Neutrophil (primary cell): Measurements from ENCODE around the gene HSF4.

Experiments
- H3K27ac ChIP-seq: fragments of 200-600 bp; sonication (generic); 2 replicates; pipeline ENCODE4 v1.5.1; 2016; ENCODE audit warnings: mild to moderate bottlenecking, moderate library complexity
- H3K27me3 ChIP-seq: fragments of 200-600 bp; sonication (generic); 2 replicates; pipeline ENCODE4 v1.6.0; 2016; ENCODE audit warnings: mild to moderate bottlenecking
- H3K36me3 ChIP-seq: fragments of 200-600 bp; sonication (generic); 2 replicates; pipeline ENCODE4 v1.5.1; 2017
- H3K4me1 ChIP-seq, 2 experiments: fragments of 200-600 bp in 1 of 2; sonication (generic) in 1 of 2; 1 replicate in 1 of 2; 2 replicates in 1 of 2; pipeline versions ENCODE4 v1.5.1 to v1.6.1; 2013 to 2016; ENCODE audit warnings: low read depth in 1 of 2, low read length in 1 of 2, mild to moderate bottlenecking in 1 of 2, moderate library complexity in 1 of 2; ENCODE audit not compliant: control insufficient read depth in 1 of 2, insufficient read depth in 1 of 2
- H3K4me3 ChIP-seq, 2 experiments: fragments of 200-600 bp in 1 of 2; sonication (generic) in 1 of 2; 1 replicate in 1 of 2; 2 replicates in 1 of 2; pipeline ENCODE4 v1.5.1; 2013 to 2016; ENCODE audit warnings: low read depth in 1 of 2, low read length in 1 of 2, mild to moderate bottlenecking in 1 of 2, moderate library complexity in 1 of 2
- H3K9me3 ChIP-seq: fragments of 200-600 bp; sonication (generic); 2 replicates; pipeline ENCODE4 v1.5.1; 2016
- CTCF ChIP-seq: fragments of 200-600 bp; sonication (generic); IDR thresholded peaks from 2 replicates; pipeline ENCODE4 v1.5.1; 2016; ENCODE audit warnings: antibody characterized with exemption

Gene HSF4

DNA sequence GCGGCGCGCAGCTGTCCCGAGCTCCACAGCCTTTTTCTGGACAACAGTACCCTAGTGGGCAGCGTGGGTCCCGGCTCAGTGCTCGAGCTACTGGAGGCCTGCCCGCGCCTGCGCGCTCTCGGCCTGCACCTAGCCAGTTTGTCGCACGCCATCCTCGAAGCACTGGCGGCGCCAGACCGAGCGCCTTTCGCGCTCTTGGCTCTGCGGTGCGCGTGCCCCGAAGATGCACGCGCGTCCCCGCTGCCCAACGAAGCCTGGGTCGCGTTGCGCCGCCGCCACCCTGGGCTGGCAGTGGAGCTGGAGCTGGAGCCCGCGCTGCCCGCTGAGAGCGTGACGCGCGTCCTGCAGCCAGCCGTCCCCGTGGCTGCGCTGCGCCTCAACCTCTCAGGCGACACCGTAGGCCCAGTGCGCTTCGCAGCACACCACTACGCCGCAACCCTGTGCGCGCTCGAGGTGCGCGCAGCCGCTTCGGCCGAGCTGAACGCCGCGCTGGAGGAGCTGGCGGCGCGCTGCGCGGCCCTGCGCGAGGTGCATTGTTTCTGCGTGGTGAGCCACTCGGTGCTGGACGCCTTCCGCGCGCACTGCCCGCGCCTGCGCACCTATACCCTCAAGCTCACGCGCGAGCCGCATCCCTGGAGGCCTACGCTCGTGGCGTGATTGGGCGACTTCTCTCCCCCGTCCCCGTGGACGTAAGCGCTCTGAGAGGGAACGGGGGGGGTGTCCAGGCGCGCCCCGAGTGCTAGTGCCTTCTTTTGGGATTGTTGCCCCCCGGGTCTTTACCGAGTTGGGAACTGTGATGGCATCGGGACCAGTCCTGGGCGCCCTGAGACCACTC, 1.2 kb upstream of the HSF4 start:
- Histone ChIP-seq H3K27me3 (peaks cover 74% of the 10 kb centered on the region), H3K4me3 (peak overlapping the region in 1 of 2 experiments; percentile 55), H3K9me3 (no peaks in the 10 kb centered on the region), H3K4me1 (peaks cover 48 to 71% of the 10 kb centered on the region in 2 experiments), H3K36me3 (no peaks in the 10 kb centered on the region), H3K27ac (no peak overlapping the region)
- TF ChIP-seq CTCF = no peak

GRCh38 chr16:67163999-67164558, 466 bp upstream of the HSF4 start:
- peaks cover 81% of the 10 kb centered on the region for H3K27me3 ChIP-seq
- H3K36me3 ChIP-seq = no peaks in the 10 kb centered on the region
- H3K4me1 ChIP-seq = peaks cover 41 to 64% of the 10 kb centered on the region in 2 experiments
- no peaks in the 10 kb centered on the region for H3K9me3 ChIP-seq
- TF ChIP-seq CTCF = no peak
- H3K27ac ChIP-seq = no peak overlapping the region
- H3K4me3 ChIP-seq = peak overlapping the region in 1 of 2 experiments; percentile 55

DNA sequence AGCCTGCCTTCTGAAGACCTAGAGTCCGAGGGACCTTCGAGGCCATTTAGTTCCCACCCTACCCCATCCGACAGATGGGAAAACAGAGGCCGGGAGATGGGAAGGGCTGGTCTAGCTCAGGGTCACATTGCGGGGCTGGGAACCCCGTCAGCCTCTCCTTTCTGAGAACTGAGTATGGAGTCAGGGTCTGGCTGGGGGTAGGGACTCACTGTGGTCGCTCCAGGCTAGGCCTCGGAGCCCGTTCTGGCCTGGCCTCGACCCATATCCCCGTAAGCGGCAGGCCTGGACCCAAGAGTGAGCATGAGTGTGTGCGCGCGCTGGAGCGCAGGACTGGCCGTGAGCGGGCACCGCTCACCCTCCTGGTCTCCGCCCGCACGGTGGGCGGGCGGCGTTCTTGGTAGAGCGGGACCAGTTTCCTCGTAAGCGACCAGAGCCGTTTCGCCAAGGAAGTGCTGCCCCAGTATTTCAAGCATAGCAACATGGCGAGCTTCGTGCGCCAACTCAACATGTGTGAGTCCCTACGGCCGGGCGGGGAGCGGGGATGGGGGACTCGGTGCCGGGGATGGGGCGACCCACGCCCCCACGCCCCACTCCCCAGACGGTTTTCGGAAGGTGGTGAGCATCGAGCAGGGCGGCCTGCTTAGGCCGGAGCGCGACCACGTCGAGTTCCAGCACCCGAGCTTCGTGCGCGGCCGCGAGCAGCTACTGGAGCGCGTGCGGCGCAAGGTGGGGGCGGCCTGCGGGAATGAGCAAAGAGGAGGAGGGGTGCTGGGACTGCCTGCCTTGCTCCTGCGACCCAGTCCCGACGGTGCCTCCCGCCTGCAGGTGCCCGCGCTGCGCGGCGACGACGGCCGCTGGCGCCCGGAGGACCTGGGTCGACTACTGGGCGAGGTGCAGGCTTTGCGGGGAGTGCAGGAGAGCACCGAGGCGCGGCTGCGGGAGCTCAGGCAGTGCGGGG, 855 bp downstream of the HSF4 start:
- H3K9me3 ChIP-seq = no peaks in the 10 kb centered on the region
- no peak overlapping the region for H3K27ac ChIP-seq
- H3K27me3 ChIP-seq = peaks cover 95% of the 10 kb centered on the region
- no peak overlapping the region for H3K4me3 ChIP-seq
- TF ChIP-seq CTCF = no peak
- peaks cover 39 to 59% of the 10 kb centered on the region in 2 experiments for H3K4me1 ChIP-seq
- H3K36me3 ChIP-seq = no peaks in the 10 kb centered on the region

- Histone ChIP-seq H3K36me3 (no peaks in the 10 kb centered on the region), H3K27me3 (peaks cover 100% of the 10 kb centered on the region), H3K4me1 (peaks cover 32 to 56% of the 10 kb centered on the region in 2 experiments), H3K4me3 (no peak overlapping the region), H3K9me3 (no peaks in the 10 kb centered on the region), H3K27ac (no peak overlapping the region)
- TF ChIP-seq CTCF = no peak
Measured at GRCh38 chr16:67166110-67166547, 1.6 kb downstream of the HSF4 start.

- Histone ChIP-seq H3K4me3 (no peak overlapping the region), H3K9me3 (no peaks in the 10 kb centered on the region), H3K27ac (no peak overlapping the region), H3K27me3 (peaks cover 100% of the 10 kb centered on the region), H3K4me1 (peaks cover 28 to 50% of the 10 kb centered on the region in 2 experiments), H3K36me3 (no peaks in the 10 kb centered on the region)
- no peak for TF ChIP-seq CTCF
Measured at GRCh38 chr16:67166598-67167168, 2.1 kb downstream of the HSF4 start.
